ENCODE measurements around the gene ZNF829.

GRCh38 chr19:36931684-36932083, 15.6 kb upstream of the ZNF829 start:
- TF ChIP-seq, protein P1, sequence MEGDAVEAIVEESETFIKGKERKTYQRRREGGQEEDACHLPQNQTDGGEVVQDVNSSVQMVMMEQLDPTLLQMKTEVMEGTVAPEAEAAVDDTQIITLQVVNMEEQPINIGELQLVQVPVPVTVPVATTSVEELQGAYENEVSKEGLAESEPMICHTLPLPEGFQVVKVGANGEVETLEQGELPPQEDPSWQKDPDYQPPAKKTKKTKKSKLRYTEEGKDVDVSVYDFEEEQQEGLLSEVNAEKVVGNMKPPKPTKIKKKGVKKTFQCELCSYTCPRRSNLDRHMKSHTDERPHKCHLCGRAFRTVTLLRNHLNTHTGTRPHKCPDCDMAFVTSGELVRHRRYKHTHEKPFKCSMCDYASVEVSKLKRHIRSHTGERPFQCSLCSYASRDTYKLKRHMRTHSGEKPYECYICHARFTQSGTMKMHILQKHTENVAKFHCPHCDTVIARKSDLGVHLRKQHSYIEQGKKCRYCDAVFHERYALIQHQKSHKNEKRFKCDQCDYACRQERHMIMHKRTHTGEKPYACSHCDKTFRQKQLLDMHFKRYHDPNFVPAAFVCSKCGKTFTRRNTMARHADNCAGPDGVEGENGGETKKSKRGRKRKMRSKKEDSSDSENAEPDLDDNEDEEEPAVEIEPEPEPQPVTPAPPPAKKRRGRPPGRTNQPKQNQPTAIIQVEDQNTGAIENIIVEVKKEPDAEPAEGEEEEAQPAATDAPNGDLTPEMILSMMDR (IDR thresholded peaks at IDR 0.05; ENCODE audit: low read length): no peak
- no peak for TF ChIP-seq EZH2 (IDR thresholded peaks at IDR 0.05; ENCODE audit: borderline replicate concordance, low read length)
